Measurements from ENCODE around the gene LPCAT2. TPM values are rescaled to one million over a fixed set of nuclear protein-coding genes. Genes with fewer than 3 reads are reported as not detected.

LPCAT2 gene
- total and polyA plus RNA-seq, 2 of the 8 experiments (the other 6 are each of a cell fraction or from before 2014, with no cell fraction given): 2.2 to 10.6 TPM

- CTCF ChIA-PET (ENCODE audit: partially characterized antibody): interaction anchor here (1.1 to 1.4 kb wide), 3 partner anchors 31 to 206 kb away, joined by 3 to 5 read pairs (median 4); no protein-coding TSS in a partner anchor
Observed at GRCh38 chr16:55495616-55496289, 13.1 kb upstream of the LPCAT2 start.

More at GRCh38 chr16:55495616-55496289, 13.1 kb upstream of the LPCAT2 start:
- WGBS, 2 experiments (ENCODE audit: extremely low coverage in 1 of 2, insufficient coverage in 1 of 2, insufficient read length in 1 of 2, insufficient replicate concordance in 2 of 2, low coverage in 1 of 2, low lambda C conversion rate in 2 of 2, missing lambda C conversion rate in 1 of 2): 74% methylated on average over 7 of the region's 7 CpGs; no CpG with 5 or more reads in 1 of the 2 experiments
- no peak overlapping the region for H3K18ac ChIP-seq (ENCODE audit: extremely low read depth, low read length)
- no peak overlapping the region for H2AFZ ChIP-seq (ENCODE audit: low read length)
- no peak overlapping the region for H3K27ac ChIP-seq (ENCODE audit: low read depth, low read length)
- no peaks in the 10 kb centered on the region for H3K27me3 ChIP-seq (replicated peaks in 1 of 4; ENCODE audit: control insufficient read depth in 3 of 4, extremely low read depth in 1 of 4, insufficient read depth in 3 of 4, low read length in 3 of 4)
- no peak overlapping the region for H2BK120ac ChIP-seq (replicated peaks; ENCODE audit: low read depth, low read length)
- no peak overlapping the region for H3K23ac ChIP-seq (ENCODE audit: insufficient read length)
- no peak overlapping the region for H3K4me3 ChIP-seq (ENCODE audit: extremely low read depth in 1 of 4, insufficient read depth in 2 of 4, low read depth in 3 of 4, low read length in 4 of 4)
- no peaks in the 10 kb centered on the region for H3K79me1 ChIP-seq (ENCODE audit: low read depth, low read length)
- H3K4me1 ChIP-seq (replicated peaks in 1 of 4; ENCODE audit: control insufficient read depth in 3 of 4, insufficient read depth in 4 of 4, low read length in 3 of 4): peaks cover 0 to 5% (median 2%) of the 10 kb centered on the region in 4 experiments; a peak in 2 of 7 replicates
- H4K8ac ChIP-seq (ENCODE audit: extremely low read depth, insufficient read depth, low read length): no peak overlapping the region; the same call in 1 of the 2 replicates
- TF ChIP-seq RFX5 (IDR thresholded peaks at IDR 0.05; ENCODE audit: borderline replicate concordance, low read depth, low read length) (peak; percentile 82), POLR2AphosphoS5 (IDR thresholded peaks at IDR 0.05; ENCODE audit: low read depth, low read length) (no peak)
- no peak overlapping the region for H3K56ac ChIP-seq (replicated peaks; ENCODE audit: insufficient read length, low read depth, low read length)
- no peaks in the 10 kb centered on the region for H3K79me2 ChIP-seq (ENCODE audit: control insufficient read depth in 1 of 2, insufficient read depth in 2 of 2, low read length in 2 of 2)
- no peak overlapping the region for H2BK20ac ChIP-seq (ENCODE audit: low read length)
- H3K4ac ChIP-seq (replicated peaks; ENCODE audit: insufficient read length, low read depth, low read length): no peak overlapping the region
- H4K91ac ChIP-seq (replicated peaks; ENCODE audit: insufficient read length, low read length): no peak overlapping the region
- no peak overlapping the region for H4K5ac ChIP-seq (ENCODE audit: insufficient read length, low read depth, low read length)
- H3K14ac ChIP-seq (ENCODE audit: insufficient read length): no peak overlapping the region
- no peak overlapping the region for H2BK5ac ChIP-seq (ENCODE audit: low read depth, low read length)
- H3K23me2 ChIP-seq (ENCODE audit: low read depth, low read length): no peaks in the 10 kb centered on the region; the same call in 1 of the 2 replicates
- POLR2A ChIA-PET (ENCODE audit: partially characterized antibody): interaction anchor here (0.6 kb wide), 1 partner anchor 44 kb away, joined by 3 read pairs; no protein-coding TSS in a partner anchor
- H3K36me3 ChIP-seq (ENCODE audit: control insufficient read depth in 2 of 4, insufficient read depth in 4 of 4, low read length in 3 of 4): no peaks in the 10 kb centered on the region
- no peaks in the 10 kb centered on the region for H3K9me3 ChIP-seq (ENCODE audit: insufficient read depth in 2 of 2, low read depth in 1 of 2, low read length in 1 of 2)
- no peak overlapping the region for H3K4me2 ChIP-seq (ENCODE audit: insufficient read depth in 1 of 2, low read depth in 2 of 2, low read length in 2 of 2)
- FAIRE-seq (peak; percentile 13), DNase-seq (ENCODE audit: low read depth in 1 of 2, low spot score in 2 of 2) (no peak)
- H3K9ac ChIP-seq (replicated peaks in 1 of 4; ENCODE audit: extremely low read depth in 1 of 4, low read depth in 3 of 4, low read length in 3 of 4): no peak overlapping the region
- no peak overlapping the region; the same call in 1 of the 2 replicates for H2AK5ac ChIP-seq (ENCODE audit: low read depth, low read length)
- no peak overlapping the region for H2BK12ac ChIP-seq (ENCODE audit: low read depth, low read length)
- H4K20me1 ChIP-seq (replicated peaks in 1 of 2; ENCODE audit: control insufficient read depth in 1 of 2, insufficient read depth in 2 of 2, low read length in 2 of 2): peaks cover 0 to 1% of the 10 kb centered on the region in 2 experiments
- H2BK15ac ChIP-seq (ENCODE audit: low read length): no peak overlapping the region
